Measurements from ENCODE around the gene ARHGAP23. TPM values are rescaled to one million over a fixed set of nuclear protein-coding genes. Genes with fewer than 3 reads are reported as not detected.

ARHGAP23 gene
- polyA plus RNA-seq, 3 donors, result 0.03 to 0.21 (median 0.09) TPM

- no peak overlapping the region for H2AFZ ChIP-seq (ENCODE audit: insufficient read depth, low read depth, low read length, poor library complexity, severe bottlenecking)
- no peak for DNase-seq
- Mint-ChIP-seq H3K27me3 (ENCODE audit: low read depth in 3 of 3) (peaks cover 34 to 45% (median 45%) of the 10 kb centered on the region in 3 donors), H3K9me3 (peaks cover 4 to 11% (median 6%) of the 10 kb centered on the region in 7 donors), H3K27ac (no peak overlapping the region), H3K4me1 (peaks cover 7% of the 10 kb centered on the region), H3K36me3 (peaks cover 10 to 11% of the 10 kb centered on the region in 2 donors), H3K4me3 (peak overlapping the region; percentile 61 to 93)
- no peaks in the 10 kb centered on the region for H3K9me3 ChIP-seq (replicated peaks in 1 of 2; ENCODE audit: control insufficient read depth in 1 of 2, insufficient read depth in 1 of 2, low read length in 2 of 2)
- H4K20me1 ChIP-seq (ENCODE audit: insufficient read depth, low read length), result no peaks in the 10 kb centered on the region
- H3K36me3 ChIP-seq (replicated peaks in 1 of 2; ENCODE audit: control insufficient read depth in 1 of 2, insufficient read depth in 2 of 2, low read length in 2 of 2), result no peaks in the 10 kb centered on the region
- H3K79me2 ChIP-seq (ENCODE audit: insufficient read depth, low read length), result no peaks in the 10 kb centered on the region
- WGBS (ENCODE audit: insufficient coverage), result 4% methylated on average over 76 of the region's 80 CpGs
- intact Hi-C loops (cut with micrococcal nuclease), result no loop called here
- H3K4me2 ChIP-seq (replicated peaks; ENCODE audit: extremely low read depth, low read length, poor library complexity, severe bottlenecking), result peak overlapping the region; percentile 42
- peak overlapping the region in 1 of 3 experiments; percentile 36 for H3K4me3 ChIP-seq (replicated peaks in 1 of 3; ENCODE audit: low read depth in 2 of 3, low read length in 3 of 3)
- H3K27ac ChIP-seq (ENCODE audit: low read depth in 1 of 2, low read length in 2 of 2), result no peak overlapping the region
- peaks cover 12 to 28% of the 10 kb centered on the region in 2 donors for H3K27me3 ChIP-seq (ENCODE audit: control insufficient read depth in 2 of 2, insufficient read depth in 2 of 2, low read length in 2 of 2)
- TF ChIP-seq CTCF (IDR thresholded peaks at IDR 0.05), result no peak
- peaks cover 4 to 10% of the 10 kb centered on the region in 2 donors for H3K4me1 ChIP-seq (ENCODE audit: control insufficient read depth in 1 of 2, insufficient read depth in 2 of 2, low read length in 2 of 2)
- no peak overlapping the region for H3K9ac ChIP-seq (ENCODE audit: insufficient read depth, low read length, poor library complexity, severe bottlenecking)
These were observed 81.6 kb downstream of the ARHGAP23 start for GRCh38 chr17:38509772-38510420.

GRCh38 chr17:38510421-38511149, 82.3 kb downstream of the ARHGAP23 start:
- TF ChIP-seq CTCF (IDR thresholded peaks at IDR 0.05), result no peak
- intact Hi-C loops (cut with micrococcal nuclease), result no loop called here
- Mint-ChIP-seq H3K4me3 (peak overlapping the region in 1 of 2 donors; percentile 86), H3K36me3 (peaks cover 10 to 11% of the 10 kb centered on the region in 2 donors), H3K9me3 (peaks cover 4 to 11% (median 6%) of the 10 kb centered on the region in 7 donors), H3K4me1 (peaks cover 7% of the 10 kb centered on the region), H3K27ac (no peak overlapping the region), H3K27me3 (ENCODE audit: low read depth in 3 of 3) (peaks cover 34 to 48% (median 45%) of the 10 kb centered on the region in 3 donors)
- Histone ChIP-seq H3K36me3 (replicated peaks in 1 of 2; ENCODE audit: control insufficient read depth in 1 of 2, insufficient read depth in 2 of 2, low read length in 2 of 2) (no peaks in the 10 kb centered on the region), H3K9ac (ENCODE audit: insufficient read depth, low read length, poor library complexity, severe bottlenecking) (no peak overlapping the region), H3K27me3 (ENCODE audit: control insufficient read depth in 2 of 2, insufficient read depth in 2 of 2, low read length in 2 of 2) (peaks cover 12 to 28% of the 10 kb centered on the region in 2 donors), H4K20me1 (ENCODE audit: insufficient read depth, low read length) (no peaks in the 10 kb centered on the region), H3K4me1 (ENCODE audit: control insufficient read depth in 1 of 2, insufficient read depth in 2 of 2, low read length in 2 of 2) (peaks cover 4 to 10% of the 10 kb centered on the region in 2 donors), H3K9me3 (replicated peaks in 1 of 2; ENCODE audit: control insufficient read depth in 1 of 2, insufficient read depth in 1 of 2, low read length in 2 of 2) (no peaks in the 10 kb centered on the region), H3K4me2 (replicated peaks; ENCODE audit: extremely low read depth, low read length, poor library complexity, severe bottlenecking) (peak overlapping the region; percentile 42), H3K4me3 (replicated peaks in 1 of 3; ENCODE audit: low read depth in 2 of 3, low read length in 3 of 3) (no peak overlapping the region), H2AFZ (ENCODE audit: insufficient read depth, low read depth, low read length, poor library complexity, severe bottlenecking) (no peak overlapping the region), H3K79me2 (ENCODE audit: insufficient read depth, low read length) (no peaks in the 10 kb centered on the region), H3K27ac (ENCODE audit: low read depth in 1 of 2, low read length in 2 of 2) (no peak overlapping the region)
- 12% methylated on average over 77 of the region's 86 CpGs for WGBS (ENCODE audit: insufficient coverage)
- DNase-seq, result no peak
